H9 (cell line): ENCODE measurements around the gene PALM3. TPM values are rescaled to one million over a fixed set of nuclear protein-coding genes. Genes with fewer than 3 reads are reported as not detected.

Experiments used
- DNase-seq: peaks from one replicate; pipeline ENCODE4 v3.0.0-alpha.2; 2017
- H2AFZ ChIP-seq: one replicate; pipeline ENCODE4 v1.6.1; 2013; ENCODE audit warnings: mild to moderate bottlenecking, low read length, control low read depth, moderate library complexity
- H2AK5ac ChIP-seq: 2 replicates; pipeline ENCODE4 v1.6.1; 2013; ENCODE audit warnings: low read length, control low read depth, mixed read lengths; ENCODE audit not compliant: insufficient read length
- H2BK120ac ChIP-seq: one replicate; pipeline ENCODE4 v1.6.1; 2013; ENCODE audit warnings: low read depth, mild to moderate bottlenecking, low read length, control low read depth, inconsistent platforms; ENCODE audit not compliant: poor library complexity, severe bottlenecking
- H2BK12ac ChIP-seq: 2 replicates; pipeline ENCODE4 v1.6.1; 2013; ENCODE audit warnings: low read length, control low read depth, mixed read lengths, low read depth; ENCODE audit not compliant: insufficient read length
- H2BK15ac ChIP-seq: 2 replicates; pipeline ENCODE4 v1.6.1; 2013; ENCODE audit warnings: low read depth, low read length, control low read depth
- H2BK20ac ChIP-seq: one replicate; pipeline ENCODE4 v1.6.1; 2013; ENCODE audit warnings: low read depth, mild to moderate bottlenecking, low read length, control low read depth, inconsistent platforms; ENCODE audit not compliant: poor library complexity, severe bottlenecking
- H2BK5ac ChIP-seq: 2 replicates; pipeline ENCODE4 v1.6.1; 2013; ENCODE audit warnings: low read length, control low read depth, mixed read lengths; ENCODE audit not compliant: insufficient read length
- H3K14ac ChIP-seq: 2 replicates; pipeline ENCODE4 v1.6.1; 2013; ENCODE audit warnings: low read length, control low read depth; ENCODE audit not compliant: insufficient read depth
- H3K18ac ChIP-seq: 2 replicates; pipeline ENCODE4 v1.6.1; 2013; ENCODE audit warnings: low read depth, mild to moderate bottlenecking, mixed read lengths, low read length, control low read depth; ENCODE audit not compliant: insufficient read length
- H3K23ac ChIP-seq: 2 replicates; pipeline ENCODE4 v1.6.1; 2013; ENCODE audit warnings: low read length, control low read depth, mixed read lengths, low read depth; ENCODE audit not compliant: insufficient read length
- H3K23me2 ChIP-seq: 2 replicates; pipeline ENCODE4 v1.6.1; 2013; ENCODE audit warnings: low read depth, mild to moderate bottlenecking, mixed read lengths, low read length, control low read depth; ENCODE audit not compliant: insufficient read length, poor library complexity, severe bottlenecking
- H3K27ac ChIP-seq: 2 replicates; pipeline ENCODE4 v1.5.1; 2013; ENCODE audit warnings: low read length, control low read depth, mixed read lengths, low read depth; ENCODE audit not compliant: insufficient read length
- H3K27me3 ChIP-seq: 2 replicates; pipeline ENCODE4 v1.6.1; 2013; ENCODE audit warnings: low read length, control low read depth, inconsistent platforms; ENCODE audit not compliant: insufficient read depth
- H3K4ac ChIP-seq: 2 replicates; pipeline ENCODE4 v1.6.1; 2013; ENCODE audit warnings: low read depth, mild to moderate bottlenecking, control low read depth, inconsistent platforms, low read length, moderate library complexity
- H3K4me1 ChIP-seq: 2 replicates; pipeline ENCODE4 v1.6.1; 2013; ENCODE audit warnings: low read length, control low read depth, inconsistent platforms; ENCODE audit not compliant: insufficient read depth
- H3K4me2 ChIP-seq: 2 replicates; pipeline ENCODE4 v1.6.1; 2013; ENCODE audit warnings: low read length, control low read depth, mixed read lengths; ENCODE audit not compliant: insufficient read length, insufficient read depth
- H3K56ac ChIP-seq: 2 replicates; pipeline ENCODE4 v1.6.1; 2013; ENCODE audit warnings: low read depth, mild to moderate bottlenecking, mixed read lengths, low read length, control low read depth; ENCODE audit not compliant: insufficient read length
- H3K79me1 ChIP-seq: 2 replicates; pipeline ENCODE4 v1.6.1; 2013; ENCODE audit warnings: low read depth, mild to moderate bottlenecking, moderate library complexity, low read length, control low read depth, inconsistent platforms; ENCODE audit not compliant: insufficient read depth, poor library complexity, severe bottlenecking
- H3K79me2 ChIP-seq: 2 replicates; pipeline ENCODE4 v1.6.1; 2013; ENCODE audit warnings: low read length, control low read depth, inconsistent platforms; ENCODE audit not compliant: insufficient read depth
- H3K9ac ChIP-seq: 2 replicates; pipeline ENCODE4 v1.6.1; 2013; ENCODE audit warnings: low read length, control low read depth, mixed read lengths; ENCODE audit not compliant: insufficient read length; ENCODE audit errors: extremely low read depth
- H3K9me3 ChIP-seq: one replicate; pipeline ENCODE4 v1.6.1; 2013; ENCODE audit warnings: low read depth, low read length, inconsistent platforms; ENCODE audit not compliant: control insufficient read depth
- H3T11ph ChIP-seq: one replicate; pipeline ENCODE4 v1.6.1; 2013; ENCODE audit warnings: mild to moderate bottlenecking, low read length, control low read depth, inconsistent platforms
- H4K20me1 ChIP-seq: one replicate; pipeline ENCODE4 v1.6.1; 2013; ENCODE audit not compliant: control insufficient read depth, insufficient read length, insufficient read depth
- H4K5ac ChIP-seq: 2 replicates; pipeline ENCODE4 v1.6.1; 2013; ENCODE audit warnings: low read depth, mild to moderate bottlenecking, mixed read lengths, low read length, control low read depth; ENCODE audit not compliant: insufficient read length
- H4K8ac ChIP-seq: replicated peaks from 2 replicates; pipeline ENCODE4 v1.6.1; 2013; ENCODE audit warnings: low read length, control low read depth, mixed read lengths, low read depth; ENCODE audit not compliant: insufficient read length
- H4K91ac ChIP-seq: 2 replicates; pipeline ENCODE4 v1.6.1; 2013; ENCODE audit warnings: low read depth, mild to moderate bottlenecking, moderate library complexity, mixed read lengths, low read length, control low read depth; ENCODE audit not compliant: insufficient read length
- H3K27ac Mint-ChIP-seq, 3 experiments: 2 replicates in 2 of 3; 3 replicates in 1 of 3; pipeline ENCODE4 v1.8.0; 2020 to 2021; ENCODE audit warnings: mixed read lengths in 3 of 3, mild to moderate bottlenecking in 1 of 3, moderate library complexity in 1 of 3
- H3K27me3 Mint-ChIP-seq: 2 replicates; pipeline ENCODE4 v1.8.0; 2021; ENCODE audit warnings: low read depth, mild to moderate bottlenecking, moderate library complexity, mixed read lengths
- H3K36me3 Mint-ChIP-seq, 3 experiments: 2 replicates in 2 of 3; 3 replicates in 1 of 3; pipeline ENCODE4 v1.8.0; 2020 to 2021; ENCODE audit warnings: low read depth in 3 of 3, mixed read lengths in 3 of 3; ENCODE audit not compliant: insufficient read depth in 1 of 3
- H3K4me1 Mint-ChIP-seq, 2 experiments: 2 replicates each; pipeline ENCODE4 v1.8.0; 2020; ENCODE audit warnings: mixed read lengths in 2 of 2
- H3K4me3 Mint-ChIP-seq, 2 experiments: 2 replicates in 1 of 2; 3 replicates in 1 of 2; pipeline ENCODE4 v1.8.0; 2020 to 2021; ENCODE audit warnings: mild to moderate bottlenecking in 2 of 2, mixed read lengths in 2 of 2, moderate library complexity in 1 of 2
- H3K9me3 Mint-ChIP-seq, 2 experiments: 2 replicates in 1 of 2; 3 replicates in 1 of 2; pipeline ENCODE4 v1.8.0; 2020; ENCODE audit warnings: mild to moderate bottlenecking in 2 of 2, mixed read lengths in 2 of 2, moderate library complexity in 1 of 2
- WGBS: extraction: QIAGEN DNeasy Blood & Tissue Kit; methylation state at CpG from one replicate; pipeline ENCODE4 v1.1.7; 2013; ENCODE audit warnings: missing lambda C conversion rate, low lambda C conversion rate, mixed read lengths; ENCODE audit not compliant: insufficient read length; ENCODE audit errors: extremely low coverage; 5-methylcytosine and 5-hydroxymethylcytosine counted together
- total RNA-seq: library from RNA; stranded (reverse); gene quantifications from 2 replicates; pipeline ENCODE4 v1.2.1, GENCODE V29; 2021
- TF ChIP-seq, protein P1 (sequence below): fragments of 200-600 bp; sonication (generic); conservative IDR thresholded peaks from 3 replicates; pipeline ENCODE4 v1.8.0; 2021; ENCODE audit warnings: antibody characterized with exemption, mild to moderate bottlenecking

Gene PALM3
- total RNA-seq, 1 experiment from 2014 or later: 11.5 TPM

DNA sequence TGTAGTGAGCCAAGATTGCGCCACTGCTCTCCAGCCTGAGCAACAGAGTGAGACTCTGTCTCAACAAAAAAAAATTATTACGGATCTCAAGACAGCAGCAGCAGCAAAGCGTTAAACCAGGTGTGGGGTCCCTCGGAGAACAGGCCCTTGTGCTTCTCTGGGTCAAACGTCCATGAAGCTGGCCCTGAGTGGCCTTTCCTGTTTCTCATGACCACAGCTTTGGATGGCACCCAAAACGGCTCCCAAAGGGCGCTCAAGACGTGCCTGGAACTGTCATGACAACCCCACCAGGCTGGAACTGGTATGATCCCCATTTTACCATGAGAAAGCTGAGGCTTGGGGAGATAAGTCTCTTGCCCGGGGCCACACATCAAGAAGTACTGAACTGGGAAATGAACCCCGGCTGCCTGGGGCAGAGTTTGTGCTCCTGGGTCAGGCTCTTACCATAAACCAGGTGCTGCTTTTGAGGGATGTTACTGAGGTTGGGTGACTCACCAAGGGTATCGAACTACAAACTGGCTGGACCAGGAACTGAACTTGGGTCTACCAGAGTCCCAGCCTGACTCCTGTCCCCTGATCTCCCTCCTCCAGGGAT, 40.3 kb upstream of the PALM3 start:
- no peak overlapping the region for H4K91ac ChIP-seq
- no peak overlapping the region for H4K8ac ChIP-seq
- H2BK120ac ChIP-seq: no peak overlapping the region
- TF ChIP-seq, protein P1, sequence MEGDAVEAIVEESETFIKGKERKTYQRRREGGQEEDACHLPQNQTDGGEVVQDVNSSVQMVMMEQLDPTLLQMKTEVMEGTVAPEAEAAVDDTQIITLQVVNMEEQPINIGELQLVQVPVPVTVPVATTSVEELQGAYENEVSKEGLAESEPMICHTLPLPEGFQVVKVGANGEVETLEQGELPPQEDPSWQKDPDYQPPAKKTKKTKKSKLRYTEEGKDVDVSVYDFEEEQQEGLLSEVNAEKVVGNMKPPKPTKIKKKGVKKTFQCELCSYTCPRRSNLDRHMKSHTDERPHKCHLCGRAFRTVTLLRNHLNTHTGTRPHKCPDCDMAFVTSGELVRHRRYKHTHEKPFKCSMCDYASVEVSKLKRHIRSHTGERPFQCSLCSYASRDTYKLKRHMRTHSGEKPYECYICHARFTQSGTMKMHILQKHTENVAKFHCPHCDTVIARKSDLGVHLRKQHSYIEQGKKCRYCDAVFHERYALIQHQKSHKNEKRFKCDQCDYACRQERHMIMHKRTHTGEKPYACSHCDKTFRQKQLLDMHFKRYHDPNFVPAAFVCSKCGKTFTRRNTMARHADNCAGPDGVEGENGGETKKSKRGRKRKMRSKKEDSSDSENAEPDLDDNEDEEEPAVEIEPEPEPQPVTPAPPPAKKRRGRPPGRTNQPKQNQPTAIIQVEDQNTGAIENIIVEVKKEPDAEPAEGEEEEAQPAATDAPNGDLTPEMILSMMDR: no peak
- H3T11ph ChIP-seq: no peak overlapping the region
- H3K27me3 ChIP-seq: no peaks in the 10 kb centered on the region
- H3K18ac ChIP-seq: no peak overlapping the region
- no peak overlapping the region for H2BK5ac ChIP-seq
- DNase-seq: no peak
- H2AFZ ChIP-seq: no peak overlapping the region
- no peaks in the 10 kb centered on the region for H3K4me1 ChIP-seq
- H3K27ac ChIP-seq: no peak overlapping the region
- H3K79me1 ChIP-seq: no peaks in the 10 kb centered on the region
- H3K9me3 Mint-ChIP-seq: no peaks in the 10 kb centered on the region
- no peaks in the 10 kb centered on the region for H3K27me3 Mint-ChIP-seq
- no peak overlapping the region for H3K4me3 Mint-ChIP-seq
- H3K9me3 ChIP-seq: no peaks in the 10 kb centered on the region
- H3K14ac ChIP-seq: no peak overlapping the region
- no peak overlapping the region for H3K4me2 ChIP-seq
- no peaks in the 10 kb centered on the region for H3K23me2 ChIP-seq
- H3K56ac ChIP-seq: no peak overlapping the region
- H2BK15ac ChIP-seq: no peak overlapping the region
- no peaks in the 10 kb centered on the region for H3K79me2 ChIP-seq
- H4K5ac ChIP-seq: no peak overlapping the region
- H3K27ac Mint-ChIP-seq: no peak overlapping the region; a peak in 1 of 7 replicates
- H3K36me3 Mint-ChIP-seq: peaks cover 2 to 32% (median 9%) of the 10 kb centered on the region in 3 experiments; a peak in 5 of 7 replicates
- H3K4ac ChIP-seq: no peak overlapping the region
- H3K4me1 Mint-ChIP-seq: no peaks in the 10 kb centered on the region
- H3K9ac ChIP-seq: no peak overlapping the region
- WGBS: no CpG with 5 or more reads among the region's 11 CpGs
- H2BK20ac ChIP-seq: no peak overlapping the region
- no peak overlapping the region for H2AK5ac ChIP-seq
- no peaks in the 10 kb centered on the region for H4K20me1 ChIP-seq
- no peak overlapping the region for H2BK12ac ChIP-seq
- H3K23ac ChIP-seq: no peak overlapping the region
